Vagina (tissue), 2 donors: ENCODE data around the gene ANKRD44.

Experiments used
- CTCF ChIP-seq, 3 experiments: fragments of 450-650 bp in 2 of 3; fragments of 200-600 bp in 1 of 3; sonication (generic) in 1 of 3; IDR thresholded peaks; one replicate each; pipeline ENCODE4 v1.5.1; 2017 to 2019; ENCODE audit warnings: antibody characterized with exemption in 3 of 3, mild to moderate bottlenecking in 2 of 3, moderate library complexity in 2 of 3
- POLR2A ChIP-seq, 2 donors: fragments of 450-650 bp; IDR thresholded peaks; one replicate each; pipeline ENCODE4 v1.6.1; 2017; ENCODE audit warnings: antibody characterized with exemption in 2 of 2, mild to moderate bottlenecking in 2 of 2, moderate library complexity in 2 of 2
- POLR2AphosphoS5 ChIP-seq, 2 donors: sonication (generic); formaldehyde crosslinking; IDR thresholded peaks; one replicate each; pipeline ENCODE4 v1.9.0; 2017; ENCODE audit warnings: antibody characterized with exemption in 2 of 2, mild to moderate bottlenecking in 2 of 2, low read depth in 1 of 2; ENCODE audit not compliant: insufficient read depth in 1 of 2

- TF ChIP-seq CTCF (IDR thresholded peaks at IDR 0.05), result no peak
- no peak for TF ChIP-seq POLR2A (IDR thresholded peaks at IDR 0.05)
- TF ChIP-seq POLR2AphosphoS5 (IDR thresholded peaks at IDR 0.05; ENCODE audit: insufficient read depth in 1 of 2, low read depth in 1 of 2), result peak in 1 of 2 donors; percentile 85
Observed at GRCh38 chr2:197092431-197092830, 218.1 kb downstream of the ANKRD44 start.
